Measurements from ENCODE around the gene PRKG1.

PRKG1 gene

GRCh38 chr10:51285601-51286000 lies 211.3 kb downstream of the PRKG1 start:
- DNase-seq, result no peak

- no peak for DNase-seq
These were observed 214.2 kb downstream of the PRKG1 start for GRCh38 chr10:51288511-51288910.

GRCh38 chr10:51289519-51289918 lies 215.2 kb downstream of the PRKG1 start:
- DNase-seq, result no peak

GRCh38 chr10:51291961-51292360 lies 217.7 kb downstream of the PRKG1 start:
- no peak for DNase-seq

GRCh38 chr10:51297438-51297837 lies 223.2 kb downstream of the PRKG1 start:
- no peak for DNase-seq

GRCh38 chr10:51300617-51301304 lies 226.5 kb downstream of the PRKG1 start:
- DNase-seq, result no peak

GRCh38 chr10:51301644-51302043 lies 227.4 kb downstream of the PRKG1 start:
- no peak for DNase-seq

GRCh38 chr10:51302316-51302715 lies 228.0 kb downstream of the PRKG1 start:
- no peak for DNase-seq

- DNase-seq, result no peak
These were observed 233.8 kb downstream of the PRKG1 start for GRCh38 chr10:51308116-51308515.

GRCh38 chr10:51311228-51311627 lies 236.9 kb downstream of the PRKG1 start:
- DNase-seq, result no peak

- DNase-seq, result no peak
These were observed 238.5 kb downstream of the PRKG1 start for GRCh38 chr10:51312817-51313216.

- DNase-seq, result no peak
These were observed 239.0 kb downstream of the PRKG1 start for GRCh38 chr10:51313251-51313650.

GRCh38 chr10:51313773-51314478 lies 239.6 kb downstream of the PRKG1 start:
- no peak for DNase-seq

- DNase-seq, result no peak
These were observed 240.2 kb downstream of the PRKG1 start for GRCh38 chr10:51314481-51314880.

GRCh38 chr10:51318399-51319172 lies 244.3 kb downstream of the PRKG1 start:
- DNase-seq, result no peak

GRCh38 chr10:51319173-51319435 lies 244.8 kb downstream of the PRKG1 start:
- DNase-seq, result no peak

GRCh38 chr10:51321300-51321699 lies 247.0 kb downstream of the PRKG1 start:
- no peak for DNase-seq

GRCh38 chr10:51321980-51322379 lies 247.7 kb downstream of the PRKG1 start:
- no peak for DNase-seq

GRCh38 chr10:51325649-51326048 lies 251.4 kb downstream of the PRKG1 start:
- DNase-seq, result no peak

GRCh38 chr10:51326174-51326573 lies 251.9 kb downstream of the PRKG1 start:
- DNase-seq, result no peak

- no peak for DNase-seq
These were observed 253.1 kb downstream of the PRKG1 start for GRCh38 chr10:51327432-51327831.

- DNase-seq, result no peak
These were observed 266.1 kb downstream of the PRKG1 start for GRCh38 chr10:51340366-51340765.

- DNase-seq, result peak in 1 of 2 donors; percentile 6
These were observed 266.7 kb downstream of the PRKG1 start for GRCh38 chr10:51340845-51341610.
